Measurements from ENCODE around the gene RPTOR.

The RPTOR gene

DNA sequence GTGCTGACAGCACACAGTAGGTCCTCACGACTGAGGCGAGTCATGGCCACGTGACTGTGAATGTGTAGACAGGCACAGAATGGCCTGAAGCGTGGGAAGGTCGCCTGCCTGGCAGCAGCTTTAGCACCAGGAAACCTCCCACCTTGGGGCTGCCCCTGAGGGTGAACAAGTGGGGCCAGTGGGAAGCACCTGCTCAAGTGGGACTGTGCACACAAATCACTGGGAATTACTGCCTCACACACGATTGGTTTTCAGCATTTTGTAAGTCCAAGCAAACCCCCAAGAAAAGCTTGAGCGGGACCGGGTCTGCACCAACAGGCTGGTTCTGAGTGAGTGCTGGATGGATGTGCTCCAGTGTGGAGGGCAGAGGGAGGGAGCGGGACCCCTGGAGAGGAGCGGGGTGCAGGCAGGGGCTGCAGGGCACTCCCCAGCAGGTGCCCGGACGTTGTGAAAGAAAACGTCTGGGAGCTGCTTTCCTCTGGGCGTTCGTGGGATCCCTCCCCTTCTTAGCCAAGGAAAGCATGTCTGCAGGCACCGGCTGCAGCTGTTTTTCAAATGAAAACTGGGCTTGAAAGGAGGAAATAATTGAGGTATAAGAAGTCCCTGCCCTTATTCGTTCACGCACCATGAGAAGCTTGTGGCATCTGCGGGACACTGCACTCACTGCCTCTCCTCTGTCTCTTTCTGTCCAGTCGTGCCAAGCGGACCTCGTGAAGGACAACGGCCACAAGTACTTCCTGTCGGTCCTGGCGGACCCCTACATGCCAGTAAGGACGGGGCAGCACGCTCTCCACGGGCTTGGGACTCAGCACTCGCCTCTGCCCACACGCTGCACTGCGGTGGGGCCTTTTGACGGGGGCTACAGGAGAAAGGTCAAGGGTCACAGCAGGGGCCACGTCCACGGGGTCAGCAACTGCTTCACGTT is 335.3 kb downstream of the RPTOR start:
- H3K4me1 ChIP-seq (ENCODE audit: control insufficient read depth, insufficient read depth, low read length) = peaks cover 1% of the 10 kb centered on the region; the same call in 1 of the 2 replicates
- no peak overlapping the region for H3K4me3 ChIP-seq (ENCODE audit: low read length)
- no CpG with 5 or more reads among the region's 35 CpGs for WGBS (ENCODE audit: insufficient coverage, insufficient read length)
- H3K27ac ChIP-seq (ENCODE audit: low read length) = no peak overlapping the region
- peaks cover 3% of the 10 kb centered on the region; the same call in 1 of the 2 replicates for H3K36me3 ChIP-seq (ENCODE audit: control insufficient read depth, insufficient read depth, low read length)
- H3K9me3 ChIP-seq (ENCODE audit: control insufficient read depth, insufficient read depth, low read length) = no peaks in the 10 kb centered on the region
- H3K27me3 ChIP-seq (ENCODE audit: control insufficient read depth, insufficient read depth, low read length) = no peaks in the 10 kb centered on the region
- no peak for DNase-seq (ENCODE audit: low read depth, low spot score)

GRCh38 chr17:80880648-80880985 is 336.0 kb downstream of the RPTOR start:
- WGBS (ENCODE audit: insufficient coverage, insufficient read length) = no CpG with 5 or more reads among the region's 11 CpGs
- DNase-seq (ENCODE audit: low read depth, low spot score) = no peak
- Histone ChIP-seq H3K27me3 (ENCODE audit: control insufficient read depth, insufficient read depth, low read length) (no peaks in the 10 kb centered on the region), H3K4me1 (ENCODE audit: control insufficient read depth, insufficient read depth, low read length) (peaks cover 1% of the 10 kb centered on the region; the same call in 1 of the 2 replicates), H3K27ac (ENCODE audit: low read length) (no peak overlapping the region), H3K4me3 (ENCODE audit: low read length) (no peak overlapping the region), H3K36me3 (ENCODE audit: control insufficient read depth, insufficient read depth, low read length) (peaks cover 5% of the 10 kb centered on the region; the same call in 1 of the 2 replicates), H3K9me3 (ENCODE audit: control insufficient read depth, insufficient read depth, low read length) (no peaks in the 10 kb centered on the region)

GRCh38 chr17:80881306-80881705 is 336.7 kb downstream of the RPTOR start:
- H3K4me3 ChIP-seq (ENCODE audit: low read length) = no peak overlapping the region
- peaks cover 5% of the 10 kb centered on the region; the same call in 1 of the 2 replicates for H3K36me3 ChIP-seq (ENCODE audit: control insufficient read depth, insufficient read depth, low read length)
- H3K9me3 ChIP-seq (ENCODE audit: control insufficient read depth, insufficient read depth, low read length) = no peaks in the 10 kb centered on the region
- peaks cover 1% of the 10 kb centered on the region; the same call in 1 of the 2 replicates for H3K4me1 ChIP-seq (ENCODE audit: control insufficient read depth, insufficient read depth, low read length)
- H3K27me3 ChIP-seq (ENCODE audit: control insufficient read depth, insufficient read depth, low read length) = no peaks in the 10 kb centered on the region
- WGBS (ENCODE audit: insufficient coverage, insufficient read length) = no CpG with 5 or more reads among the region's 13 CpGs
- DNase-seq (ENCODE audit: low read depth, low spot score) = no peak
- H3K27ac ChIP-seq (ENCODE audit: low read length) = no peak overlapping the region

DNA sequence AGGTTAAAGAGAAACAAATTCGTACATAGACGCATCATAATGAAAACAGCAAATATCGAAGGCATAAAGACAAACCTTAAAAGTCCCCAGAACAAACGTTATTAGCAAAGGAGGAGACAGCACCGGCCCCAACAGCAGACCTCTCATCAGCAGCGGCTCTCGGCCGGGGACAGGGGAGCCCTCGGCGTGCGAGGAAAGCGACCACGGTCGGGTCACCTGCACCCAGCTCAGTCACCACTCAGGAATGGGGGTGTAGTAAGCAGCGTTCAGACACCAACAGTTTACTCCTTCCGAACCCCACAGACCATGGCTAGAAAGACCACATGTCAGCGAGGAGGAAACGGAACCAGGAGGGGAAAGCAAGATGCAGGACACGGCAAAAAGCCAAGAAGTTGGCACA is 337.7 kb downstream of the RPTOR start:
- DNase-seq (ENCODE audit: low read depth, low spot score) = no peak
- Histone ChIP-seq H3K4me3 (ENCODE audit: low read length) (no peak overlapping the region), H3K27ac (ENCODE audit: low read length) (no peak overlapping the region), H3K4me1 (ENCODE audit: control insufficient read depth, insufficient read depth, low read length) (peaks cover 1% of the 10 kb centered on the region; the same call in 1 of the 2 replicates), H3K27me3 (ENCODE audit: control insufficient read depth, insufficient read depth, low read length) (no peaks in the 10 kb centered on the region), H3K9me3 (ENCODE audit: control insufficient read depth, insufficient read depth, low read length) (no peaks in the 10 kb centered on the region), H3K36me3 (ENCODE audit: control insufficient read depth, insufficient read depth, low read length) (peaks cover 5% of the 10 kb centered on the region; the same call in 1 of the 2 replicates)
- WGBS (ENCODE audit: insufficient coverage, insufficient read length) = no CpG with 5 or more reads among the region's 19 CpGs

GRCh38 chr17:80882926-80883685 is 338.5 kb downstream of the RPTOR start:
- DNase-seq (ENCODE audit: low read depth, low spot score) = no peak
- no CpG with 5 or more reads among the region's 24 CpGs for WGBS (ENCODE audit: insufficient coverage, insufficient read length)
- H3K36me3 ChIP-seq (ENCODE audit: control insufficient read depth, insufficient read depth, low read length) = peaks cover 5% of the 10 kb centered on the region; the same call in 1 of the 2 replicates

DNA sequence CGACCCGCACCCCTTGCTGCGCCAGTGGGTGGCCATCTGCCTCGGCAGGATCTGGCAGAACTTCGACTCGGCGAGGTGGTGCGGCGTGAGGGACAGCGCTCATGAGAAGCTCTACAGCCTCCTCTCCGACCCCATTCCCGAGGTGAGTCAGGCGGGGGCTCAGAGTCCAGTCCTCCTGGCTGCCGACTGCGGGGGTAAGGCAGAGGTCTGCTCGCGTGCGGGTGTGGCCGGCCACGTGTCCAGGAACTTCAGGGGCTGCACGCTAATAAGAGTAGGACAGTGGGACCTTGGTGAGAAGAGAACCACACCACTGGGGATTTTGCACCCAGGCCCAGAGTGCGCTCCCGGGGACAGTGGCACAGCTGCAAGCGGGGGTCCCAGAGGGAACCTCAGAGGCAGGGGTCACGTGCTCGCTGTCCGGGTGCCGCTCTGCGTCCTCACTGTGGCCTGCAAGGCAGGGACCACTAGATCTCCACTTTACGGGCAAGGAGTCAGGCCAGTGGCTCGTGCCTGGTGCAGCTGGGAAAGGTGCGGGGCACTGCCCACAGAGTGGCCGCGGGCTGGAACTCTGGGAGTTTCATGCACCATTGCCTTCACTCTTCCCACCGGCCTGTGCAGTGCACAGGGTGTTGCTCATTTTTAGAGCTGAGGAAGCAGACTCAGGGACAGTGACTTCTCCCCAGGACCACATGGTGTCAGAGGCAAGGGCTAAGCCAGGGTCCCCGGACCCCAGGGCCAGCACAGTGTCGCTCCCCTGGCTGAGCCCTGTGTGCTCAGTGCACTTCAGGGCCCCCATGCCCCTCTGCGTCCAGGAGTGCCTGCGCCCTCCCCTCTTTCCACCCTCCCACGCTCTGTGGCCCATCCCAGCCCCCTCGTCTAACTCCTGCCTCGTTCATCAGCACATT is 339.4 kb downstream of the RPTOR start:
- H3K9me3 ChIP-seq (ENCODE audit: control insufficient read depth, insufficient read depth, low read length) = no peaks in the 10 kb centered on the region
- WGBS (ENCODE audit: insufficient coverage, insufficient read length) = no CpG with 5 or more reads among the region's 42 CpGs
- no peak for DNase-seq (ENCODE audit: low read depth, low spot score)
- no peaks in the 10 kb centered on the region for H3K27me3 ChIP-seq (ENCODE audit: control insufficient read depth, insufficient read depth, low read length)
- no peak overlapping the region for H3K27ac ChIP-seq (ENCODE audit: low read length)
- no peak overlapping the region for H3K4me3 ChIP-seq (ENCODE audit: low read length)
- peaks cover 5% of the 10 kb centered on the region; the same call in 1 of the 2 replicates for H3K36me3 ChIP-seq (ENCODE audit: control insufficient read depth, insufficient read depth, low read length)
- peaks cover 1% of the 10 kb centered on the region; the same call in 1 of the 2 replicates for H3K4me1 ChIP-seq (ENCODE audit: control insufficient read depth, insufficient read depth, low read length)

More at GRCh38 chr17:80882926-80883685, 338.5 kb downstream of the RPTOR start:
- H3K9me3 ChIP-seq (ENCODE audit: control insufficient read depth, insufficient read depth, low read length) = no peaks in the 10 kb centered on the region
- no peak overlapping the region for H3K4me3 ChIP-seq (ENCODE audit: low read length)
- no peak overlapping the region for H3K27ac ChIP-seq (ENCODE audit: low read length)
- no peaks in the 10 kb centered on the region for H3K27me3 ChIP-seq (ENCODE audit: control insufficient read depth, insufficient read depth, low read length)
- H3K4me1 ChIP-seq (ENCODE audit: control insufficient read depth, insufficient read depth, low read length) = peaks cover 1% of the 10 kb centered on the region; the same call in 1 of the 2 replicates

- WGBS (ENCODE audit: insufficient coverage, insufficient read length) = no CpG with 5 or more reads among the region's 22 CpGs
- H3K36me3 ChIP-seq (ENCODE audit: control insufficient read depth, insufficient read depth, low read length) = peaks cover 5% of the 10 kb centered on the region; the same call in 1 of the 2 replicates
- no peaks in the 10 kb centered on the region for H3K27me3 ChIP-seq (ENCODE audit: control insufficient read depth, insufficient read depth, low read length)
- H3K27ac ChIP-seq (ENCODE audit: low read length) = no peak overlapping the region
- H3K4me3 ChIP-seq (ENCODE audit: low read length) = no peak overlapping the region
- H3K4me1 ChIP-seq (ENCODE audit: control insufficient read depth, insufficient read depth, low read length) = no peaks in the 10 kb centered on the region
- no peak for DNase-seq (ENCODE audit: low read depth, low spot score)
- H3K9me3 ChIP-seq (ENCODE audit: control insufficient read depth, insufficient read depth, low read length) = no peaks in the 10 kb centered on the region
These were observed 340.2 kb downstream of the RPTOR start for GRCh38 chr17:80884811-80885210.

DNA sequence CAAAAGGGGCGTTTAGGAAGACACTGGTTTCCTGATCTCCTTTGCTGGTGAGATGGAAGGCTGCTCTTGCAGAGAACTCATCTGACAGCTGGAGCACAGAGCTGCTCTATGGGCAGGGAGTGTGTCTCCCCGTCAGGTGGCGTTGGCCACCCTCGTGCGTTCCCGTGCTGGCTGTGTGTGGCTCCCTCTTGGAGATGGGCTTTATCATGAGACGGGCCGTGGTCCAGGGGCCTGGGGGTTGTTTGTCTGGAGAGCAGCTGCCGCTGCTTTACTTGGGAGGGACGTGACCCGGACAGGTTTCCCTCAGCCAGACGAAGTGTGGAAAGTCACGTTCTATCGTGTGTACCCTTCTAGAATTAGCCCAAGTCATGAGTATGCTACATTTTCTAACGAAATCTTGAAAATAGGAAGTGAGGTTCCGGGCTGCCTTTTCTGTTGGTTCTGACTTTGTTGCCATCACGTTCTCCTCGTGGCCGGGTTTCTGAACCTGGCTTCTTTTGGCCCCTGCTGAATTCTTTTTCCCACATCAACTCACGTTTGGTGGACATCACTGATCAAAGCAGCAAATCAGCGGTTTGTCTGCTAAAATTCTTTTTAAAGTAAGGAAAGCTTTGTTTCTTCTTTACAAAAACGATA is 341.4 kb downstream of the RPTOR start:
- WGBS (ENCODE audit: insufficient coverage, insufficient read length) = no CpG with 5 or more reads among the region's 22 CpGs
- Histone ChIP-seq H3K4me3 (ENCODE audit: low read length) (no peak overlapping the region; the same call in 1 of the 2 replicates), H3K4me1 (ENCODE audit: control insufficient read depth, insufficient read depth, low read length) (no peaks in the 10 kb centered on the region), H3K9me3 (ENCODE audit: control insufficient read depth, insufficient read depth, low read length) (no peaks in the 10 kb centered on the region), H3K27ac (ENCODE audit: low read length) (no peak overlapping the region), H3K36me3 (ENCODE audit: control insufficient read depth, insufficient read depth, low read length) (peaks cover 5% of the 10 kb centered on the region; the same call in 1 of the 2 replicates), H3K27me3 (ENCODE audit: control insufficient read depth, insufficient read depth, low read length) (no peaks in the 10 kb centered on the region)
- DNase-seq (ENCODE audit: low read depth, low spot score) = no peak

GRCh38 chr17:80886641-80887573 is 342.3 kb downstream of the RPTOR start:
- no peak overlapping the region for H3K4me3 ChIP-seq (ENCODE audit: low read length)
- no CpG with 5 or more reads among the region's 42 CpGs for WGBS (ENCODE audit: insufficient coverage, insufficient read length)
- no peak overlapping the region for H3K27ac ChIP-seq (ENCODE audit: low read length)
- no peak for DNase-seq (ENCODE audit: low read depth, low spot score)
- H3K27me3 ChIP-seq (ENCODE audit: control insufficient read depth, insufficient read depth, low read length) = no peaks in the 10 kb centered on the region
- peaks cover 5% of the 10 kb centered on the region; the same call in 1 of the 2 replicates for H3K36me3 ChIP-seq (ENCODE audit: control insufficient read depth, insufficient read depth, low read length)
- no peaks in the 10 kb centered on the region for H3K4me1 ChIP-seq (ENCODE audit: control insufficient read depth, insufficient read depth, low read length)
- no peaks in the 10 kb centered on the region for H3K9me3 ChIP-seq (ENCODE audit: control insufficient read depth, insufficient read depth, low read length)
